ENCODE data around the gene ABLIM2. TPM values are rescaled to one million over a fixed set of nuclear protein-coding genes. Genes with fewer than 3 reads are reported as not detected.
A peak's percentile ranks its signal among the peaks of the same experiment; 100 is the strongest.

ABLIM2 gene
- total and polyA plus RNA-seq, 10 of the 15 experiments (the other 5 are each of a cell fraction or from before 2014, with no cell fraction given): 0.03 to 0.15 (median 0.05) TPM; not detected in 7

DNA sequence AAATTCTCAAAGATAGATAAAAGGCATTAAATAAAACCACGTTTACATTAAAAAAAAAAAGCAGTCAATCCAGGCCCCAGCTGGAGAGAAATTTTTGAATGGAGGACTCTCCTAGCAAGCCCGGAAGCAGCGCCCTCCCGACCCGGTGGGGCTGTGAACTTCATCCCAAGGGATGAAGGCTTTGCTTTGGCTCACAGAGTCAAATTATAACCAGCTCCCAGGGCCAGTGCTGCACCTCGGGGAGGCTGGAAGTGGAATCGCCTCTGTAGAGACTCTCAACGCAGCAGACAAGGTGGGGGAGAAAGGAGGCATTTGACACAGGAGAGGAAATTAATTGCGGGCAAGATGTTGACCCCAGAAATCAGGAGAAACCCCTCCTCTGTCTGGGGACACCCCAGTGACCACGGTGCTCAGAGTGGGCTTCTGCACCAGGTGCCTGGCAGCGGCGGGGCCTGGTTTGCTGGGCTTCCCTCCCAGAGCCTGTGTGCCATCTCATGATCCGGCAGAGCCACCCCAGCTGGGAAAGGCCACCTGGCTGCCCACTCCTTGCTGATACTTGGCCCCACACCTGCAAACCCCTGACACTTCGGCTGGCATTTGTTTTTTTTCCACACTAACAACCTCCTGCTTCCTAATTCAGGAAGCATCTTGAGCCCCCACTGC, 71.7 kb downstream of the ABLIM2 start:
- no TSS peak for BruUV-seq (replicated peaks)
- no peak for FAIRE-seq
- H3K4me1 ChIP-seq (ENCODE audit: control insufficient read depth, insufficient read depth, low read length): no peaks in the 10 kb centered on the region
- H3K4me2 ChIP-seq (ENCODE audit: control insufficient read depth, insufficient read depth): no peak overlapping the region
- ChIA-PET CTCF (interaction anchor here (0.7 to 1.0 kb wide), 2 partner anchors 13 to 130 kb away, joined by 3 read pairs; no protein-coding TSS in a partner anchor), RAD21 (ENCODE audit: unreplicated experiment) (no interaction called here), SMC1A (ENCODE audit: uncharacterized antibody, unreplicated experiment) (no interaction called here), POLR2A (no interaction called here)
- intact Hi-C loops (cut with micrococcal nuclease; ENCODE audit: unreplicated experiment) (no loop called here), in situ Hi-C loops (cut with MboI) (no loop called here)
- no peak for DNase-seq (ENCODE audit: low read depth, low spot score)
- no peaks in the 10 kb centered on the region for H4K20me1 ChIP-seq (ENCODE audit: control insufficient read depth, insufficient read depth)
- H3K36me3 ChIP-seq (ENCODE audit: control insufficient read depth in 2 of 2, insufficient read depth in 2 of 2, low read length in 1 of 2): no peaks in the 10 kb centered on the region
- H3K27me3 ChIP-seq (replicated peaks in 1 of 2; ENCODE audit: control insufficient read depth in 2 of 2, insufficient read depth in 2 of 2, low read length in 1 of 2): no peaks in the 10 kb centered on the region; a peak in 2 of 4 replicates
- no peak overlapping the region for H3K27ac ChIP-seq (ENCODE audit: control insufficient read depth, insufficient read depth)
- WGBS (ENCODE audit: insufficient coverage, insufficient replicate concordance, low lambda C conversion rate, missing lambda C conversion rate): 20% methylated on average over 14 of the region's 14 CpGs
- TF ChIP-seq STAT1 (conservative IDR thresholded peaks at IDR 0.05): no peak
- H3K79me2 ChIP-seq (ENCODE audit: control insufficient read depth, insufficient read depth, low read length): no peaks in the 10 kb centered on the region
- no peak overlapping the region for H3K4me3 ChIP-seq
- ATAC-seq: no peak
- H2AFZ ChIP-seq (ENCODE audit: control insufficient read depth, low read depth, low read length): no peak overlapping the region
- no peak overlapping the region for H3K9ac ChIP-seq (ENCODE audit: control insufficient read depth, insufficient read depth, low read length)
- no peaks in the 10 kb centered on the region for H3K9me3 ChIP-seq (replicated peaks; ENCODE audit: control insufficient read depth, insufficient read depth, low read length)

DNA sequence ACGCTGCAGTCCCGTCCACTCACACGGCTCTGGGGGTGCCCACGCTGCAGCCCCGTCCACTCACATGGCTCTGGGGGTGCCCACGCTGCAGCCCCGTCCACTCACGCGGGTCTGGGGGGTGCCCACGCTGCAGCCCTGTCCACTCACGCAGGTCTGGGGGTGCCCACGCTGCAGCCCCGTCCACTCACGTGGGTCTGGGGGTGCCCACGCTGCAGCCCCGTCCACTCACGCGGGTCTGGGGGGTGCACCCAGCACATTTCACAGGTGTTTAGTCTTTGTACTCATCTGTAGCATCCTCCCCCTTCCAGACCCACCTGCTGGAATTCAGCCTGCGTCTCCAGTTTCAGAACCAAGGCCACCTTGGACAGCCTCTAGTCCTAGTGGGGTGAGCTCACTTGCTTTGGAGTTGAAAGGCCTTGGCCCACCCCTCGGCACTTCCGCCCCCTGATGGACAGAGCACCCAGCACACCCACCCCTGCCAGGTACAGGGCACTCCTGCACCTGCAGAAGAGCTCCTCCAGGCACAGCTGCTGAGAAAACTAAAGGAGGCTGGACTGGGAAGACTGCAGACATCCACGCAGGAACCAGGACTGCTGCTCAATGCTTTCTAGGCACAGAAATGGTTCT, 73.0 kb downstream of the ABLIM2 start:
- ChIA-PET RAD21 (ENCODE audit: unreplicated experiment) (no interaction called here), SMC1A (ENCODE audit: uncharacterized antibody, unreplicated experiment) (no interaction called here), CTCF (interaction anchor here (1.0 kb wide), 1 partner anchor 12 kb away, joined by 3 read pairs; no protein-coding TSS in a partner anchor), POLR2A (no interaction called here)
- Histone ChIP-seq H3K27ac (ENCODE audit: control insufficient read depth, insufficient read depth) (no peak overlapping the region), H3K4me1 (ENCODE audit: control insufficient read depth, insufficient read depth, low read length) (no peaks in the 10 kb centered on the region), H4K20me1 (ENCODE audit: control insufficient read depth, insufficient read depth) (no peaks in the 10 kb centered on the region), H3K36me3 (ENCODE audit: control insufficient read depth in 2 of 2, insufficient read depth in 2 of 2, low read length in 1 of 2) (no peaks in the 10 kb centered on the region), H3K4me2 (ENCODE audit: control insufficient read depth, insufficient read depth) (no peak overlapping the region), H3K79me2 (ENCODE audit: control insufficient read depth, insufficient read depth, low read length) (no peaks in the 10 kb centered on the region), H3K4me3 (no peak overlapping the region), H2AFZ (ENCODE audit: control insufficient read depth, low read depth, low read length) (no peak overlapping the region), H3K27me3 (replicated peaks in 1 of 2; ENCODE audit: control insufficient read depth in 2 of 2, insufficient read depth in 2 of 2, low read length in 1 of 2) (no peaks in the 10 kb centered on the region; a peak in 2 of 4 replicates), H3K9me3 (replicated peaks; ENCODE audit: control insufficient read depth, insufficient read depth, low read length) (no peaks in the 10 kb centered on the region), H3K9ac (ENCODE audit: control insufficient read depth, insufficient read depth, low read length) (no peak overlapping the region)
- intact Hi-C loops (cut with micrococcal nuclease; ENCODE audit: unreplicated experiment): no loop called here
- no peak for ATAC-seq
- TF ChIP-seq POU2F2 (IDR thresholded peaks at IDR 0.05; ENCODE audit: borderline replicate concordance, low read depth, low read length): no peak
- no peak for TF ChIP-seq BCL11A (IDR thresholded peaks at IDR 0.05; ENCODE audit: low read depth, low read length)
- TF ChIP-seq NFYA (IDR thresholded peaks at IDR 0.05; ENCODE audit: borderline replicate concordance, low read depth, low read length): no peak
- TF ChIP-seq PML (IDR thresholded peaks at IDR 0.05; ENCODE audit: low read length): no peak
- TF ChIP-seq, protein P1, sequence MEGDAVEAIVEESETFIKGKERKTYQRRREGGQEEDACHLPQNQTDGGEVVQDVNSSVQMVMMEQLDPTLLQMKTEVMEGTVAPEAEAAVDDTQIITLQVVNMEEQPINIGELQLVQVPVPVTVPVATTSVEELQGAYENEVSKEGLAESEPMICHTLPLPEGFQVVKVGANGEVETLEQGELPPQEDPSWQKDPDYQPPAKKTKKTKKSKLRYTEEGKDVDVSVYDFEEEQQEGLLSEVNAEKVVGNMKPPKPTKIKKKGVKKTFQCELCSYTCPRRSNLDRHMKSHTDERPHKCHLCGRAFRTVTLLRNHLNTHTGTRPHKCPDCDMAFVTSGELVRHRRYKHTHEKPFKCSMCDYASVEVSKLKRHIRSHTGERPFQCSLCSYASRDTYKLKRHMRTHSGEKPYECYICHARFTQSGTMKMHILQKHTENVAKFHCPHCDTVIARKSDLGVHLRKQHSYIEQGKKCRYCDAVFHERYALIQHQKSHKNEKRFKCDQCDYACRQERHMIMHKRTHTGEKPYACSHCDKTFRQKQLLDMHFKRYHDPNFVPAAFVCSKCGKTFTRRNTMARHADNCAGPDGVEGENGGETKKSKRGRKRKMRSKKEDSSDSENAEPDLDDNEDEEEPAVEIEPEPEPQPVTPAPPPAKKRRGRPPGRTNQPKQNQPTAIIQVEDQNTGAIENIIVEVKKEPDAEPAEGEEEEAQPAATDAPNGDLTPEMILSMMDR (IDR thresholded peaks at IDR 0.05 in 2 of 3, conservative IDR thresholded peaks at IDR 0.05 in 1 of 3; ENCODE audit: control insufficient read depth in 2 of 3, extremely low read depth in 1 of 3, insufficient read depth in 1 of 3, low read depth in 3 of 3, low read length in 3 of 3): 0 out of 6 replicates have a peak, but pooled peaks of 1 of the 3 experiments have one; percentile 5
- 24% methylated on average over 22 of the region's 22 CpGs for WGBS (ENCODE audit: insufficient coverage, insufficient replicate concordance, low lambda C conversion rate, missing lambda C conversion rate)
- in situ Hi-C loops (cut with MboI): no loop called here
- no TSS peak for BruUV-seq (replicated peaks)
- no peak for DNase-seq (ENCODE audit: low read depth, low spot score)
- FAIRE-seq: no peak
